HT-29 (cell line): Measurements from ENCODE around the gene GYPB. TPM values are rescaled to one million over a fixed set of nuclear protein-coding genes. Genes with fewer than 3 reads are reported as not detected.
"Not testable (repeated sequence)": the region's sequence is repeated elsewhere in the genome, so short reads cannot be mapped to it uniquely, and the experiment has no call there.

ENCODE experiments used
- DNase-seq: peaks from one replicate; pipeline ENCODE4 v3.0.0-alpha.2; 2015; ENCODE audit warnings: low spot score
- total RNA-seq: library from RNA; depleted of rRNA; stranded (reverse); fragments of >200 nt; shearing (Covaris generic); gene quantifications from 2 replicates; pipeline ENCODE4 v1.2.3, GENCODE V29; 2014

GYPB gene
- total RNA-seq, 1 experiment from 2014 or later, result not detected

DNA sequence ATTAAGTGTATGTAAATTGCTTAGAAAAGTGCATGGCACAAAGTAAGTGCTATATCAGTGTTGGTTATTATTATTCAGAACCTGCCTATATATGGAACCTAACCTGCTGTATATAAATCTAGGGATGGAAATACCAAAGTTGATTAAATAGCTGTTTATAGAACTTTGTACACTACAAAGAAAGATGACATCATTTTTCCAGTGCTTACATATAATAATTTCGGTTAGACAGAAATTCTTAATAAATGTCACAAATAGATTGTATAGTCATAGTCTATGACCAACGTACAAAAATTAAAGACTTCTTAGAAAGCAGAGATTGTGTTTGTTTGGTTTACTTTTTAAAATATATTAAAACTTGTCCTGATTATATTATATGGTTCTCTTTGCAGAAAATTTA is 4.4 kb downstream of the GYPB start:
- no peak for DNase-seq

DNA sequence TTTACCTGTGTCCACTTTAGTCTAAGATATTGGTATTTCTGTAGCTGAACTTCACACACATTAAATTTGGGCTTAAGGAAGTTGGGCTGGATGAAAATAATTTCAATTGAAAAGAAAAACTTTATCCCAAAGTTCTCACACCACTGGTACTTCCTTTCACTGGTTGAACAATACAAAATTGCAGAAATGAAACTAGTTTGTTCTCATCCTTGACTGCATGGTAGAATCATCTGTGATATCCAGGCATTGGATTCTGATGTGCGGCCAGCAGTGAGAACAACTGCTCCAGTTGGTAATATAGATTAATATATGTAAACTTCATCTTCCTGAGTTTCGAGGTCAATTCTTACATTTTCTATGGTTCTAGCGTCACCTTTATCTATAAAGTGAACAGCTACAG is 10.6 kb downstream of the GYPB start:
- DNase-seq, result not testable (repeated sequence)

DNA sequence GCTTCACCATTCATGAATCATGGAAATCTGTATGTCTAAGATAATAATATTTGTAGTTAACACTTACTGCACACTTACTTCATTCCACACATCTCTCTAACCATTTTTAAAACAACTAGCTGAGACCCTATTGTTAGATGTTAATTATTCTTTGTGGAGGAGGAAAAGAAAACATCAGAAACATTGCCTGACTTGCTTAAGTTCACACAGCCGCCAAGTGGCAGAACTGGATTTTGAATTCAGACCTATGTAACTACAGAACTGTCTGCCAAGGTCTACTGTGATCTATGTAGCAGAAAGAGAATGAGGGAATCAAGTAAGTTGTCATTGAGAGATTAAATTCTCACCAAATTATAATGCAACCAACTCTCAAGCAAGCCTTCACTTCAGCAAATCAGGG is 11.2 kb downstream of the GYPB start:
- DNase-seq, result not testable (repeated sequence)

DNA sequence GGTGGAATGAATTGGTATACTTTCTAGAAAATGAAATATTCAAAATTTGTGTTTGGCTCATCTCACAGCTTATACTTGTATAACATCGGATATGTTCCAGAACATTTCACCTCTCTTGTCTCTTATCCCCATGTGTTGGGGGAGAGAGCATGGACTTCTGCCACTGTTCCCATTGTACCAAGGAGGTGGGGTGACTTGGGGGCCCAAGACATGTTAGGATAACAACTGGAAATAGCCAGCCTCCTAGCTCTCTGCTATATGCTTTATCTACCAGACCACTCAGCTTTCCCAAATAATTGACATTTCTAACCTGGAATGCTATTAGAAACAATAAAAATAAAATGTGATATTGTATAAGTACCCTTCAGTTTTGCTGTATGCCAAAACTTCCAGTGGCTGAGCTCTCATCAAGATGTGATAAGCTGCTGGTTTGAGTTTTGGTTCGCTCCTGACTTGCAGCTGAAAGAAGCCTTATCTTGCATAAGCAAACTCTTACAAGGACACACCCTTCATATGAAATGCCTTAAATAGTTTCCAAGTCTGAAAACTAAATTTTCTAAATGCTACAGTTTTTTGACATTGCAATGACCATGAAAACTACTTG is 12.9 kb downstream of the GYPB start:
- not testable (repeated sequence) for DNase-seq

DNA sequence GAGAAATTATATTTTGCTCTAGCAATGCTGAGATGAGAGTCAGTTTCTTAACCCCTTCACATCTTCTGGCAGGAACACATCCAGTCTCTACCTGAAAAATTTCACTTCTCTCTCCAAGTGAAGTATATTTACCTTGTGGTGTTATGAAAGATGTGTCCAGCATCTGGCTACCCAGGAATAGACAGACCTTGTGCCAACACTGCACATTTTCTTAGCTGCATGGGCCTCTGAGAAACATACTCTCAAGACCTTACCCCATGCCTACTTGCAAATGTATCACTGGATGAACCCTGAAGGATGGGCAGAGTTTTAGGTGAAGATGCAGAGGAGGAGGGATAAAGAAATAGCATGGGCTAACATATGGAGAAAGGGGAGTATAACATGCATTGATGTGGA is 13.6 kb downstream of the GYPB start:
- not testable (repeated sequence) for DNase-seq

DNA sequence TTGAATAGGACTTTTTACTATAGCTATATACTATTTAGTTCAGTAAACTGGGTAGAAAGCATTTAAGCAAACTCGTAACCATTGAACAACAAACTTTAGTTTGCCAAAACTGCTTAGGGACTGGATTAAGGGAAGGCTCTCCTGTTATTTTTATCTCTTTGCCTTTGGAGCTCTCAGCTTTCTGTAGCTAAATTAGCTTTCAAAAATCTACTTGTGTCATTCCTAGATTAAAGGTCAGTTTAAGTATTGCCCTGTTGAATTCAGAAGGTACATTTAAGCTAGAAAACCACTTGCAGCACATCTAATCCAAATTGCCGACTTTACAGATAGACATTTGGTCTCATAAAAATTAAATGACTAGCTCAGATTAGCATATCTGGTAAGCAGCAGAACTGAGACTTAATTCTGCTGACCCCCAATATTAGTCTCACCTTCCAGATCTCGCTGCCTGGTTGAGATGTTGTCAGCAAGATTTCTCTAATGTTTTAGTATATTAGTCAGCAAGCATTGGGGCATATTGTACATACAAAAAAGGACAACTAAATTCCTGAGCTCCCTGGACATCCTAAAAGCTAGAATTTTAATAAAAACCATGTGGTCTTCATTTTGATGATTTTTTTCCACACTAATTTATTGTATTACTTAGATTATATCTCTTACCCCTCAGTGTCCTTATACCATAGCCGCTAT is 14.2 kb downstream of the GYPB start:
- not testable (repeated sequence) for DNase-seq

DNA sequence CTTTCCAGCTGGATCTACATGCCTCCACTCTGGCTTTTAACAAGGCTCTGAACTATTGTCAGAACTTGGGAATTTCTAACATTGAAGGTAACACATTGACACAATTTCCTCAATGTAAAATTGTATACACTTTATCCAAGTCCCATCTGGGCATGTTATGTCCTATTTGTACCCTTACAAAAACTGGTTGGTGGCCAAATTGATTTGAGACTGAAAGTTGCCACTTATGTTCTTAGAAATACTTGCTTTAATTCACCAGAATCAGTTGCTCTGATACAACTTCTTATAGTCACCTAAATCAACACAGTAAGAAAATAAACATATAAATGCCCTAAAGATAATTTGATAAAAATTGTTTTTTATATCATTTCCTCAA is 15.3 kb downstream of the GYPB start:
- DNase-seq, result not testable (repeated sequence)

DNA sequence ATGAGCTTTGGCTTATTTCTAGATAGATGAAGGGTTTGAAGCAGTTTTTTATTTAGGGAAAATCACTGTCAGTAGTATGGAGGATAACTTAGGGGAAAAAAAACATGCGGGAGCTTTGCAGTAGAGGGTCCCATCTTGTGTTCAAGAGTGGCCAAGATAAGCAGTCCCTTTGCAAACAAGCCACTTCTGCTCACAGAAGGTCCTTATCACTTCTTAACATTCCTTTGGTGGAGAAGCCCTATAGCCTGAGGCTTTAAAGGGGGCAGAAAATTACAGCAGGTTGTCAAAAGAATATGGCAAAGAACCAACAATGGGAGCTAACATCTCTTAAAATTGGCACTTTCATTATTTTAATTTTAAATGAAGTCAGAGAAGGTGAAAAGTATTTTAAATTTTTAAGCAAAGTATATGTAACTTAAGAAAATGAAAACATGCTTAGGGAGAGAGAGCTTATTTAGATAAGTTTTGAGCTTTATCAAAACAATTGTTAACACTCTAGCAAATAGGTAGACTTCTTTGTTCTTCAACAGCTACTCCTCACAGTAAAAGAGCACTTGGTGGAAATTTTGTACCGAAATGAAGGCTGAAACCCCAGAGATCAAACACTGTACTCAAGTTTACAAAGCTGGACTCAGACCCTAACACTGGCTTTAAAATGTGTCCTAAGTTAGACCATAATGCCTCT is 15.8 kb downstream of the GYPB start:
- not testable (repeated sequence) for DNase-seq

DNA sequence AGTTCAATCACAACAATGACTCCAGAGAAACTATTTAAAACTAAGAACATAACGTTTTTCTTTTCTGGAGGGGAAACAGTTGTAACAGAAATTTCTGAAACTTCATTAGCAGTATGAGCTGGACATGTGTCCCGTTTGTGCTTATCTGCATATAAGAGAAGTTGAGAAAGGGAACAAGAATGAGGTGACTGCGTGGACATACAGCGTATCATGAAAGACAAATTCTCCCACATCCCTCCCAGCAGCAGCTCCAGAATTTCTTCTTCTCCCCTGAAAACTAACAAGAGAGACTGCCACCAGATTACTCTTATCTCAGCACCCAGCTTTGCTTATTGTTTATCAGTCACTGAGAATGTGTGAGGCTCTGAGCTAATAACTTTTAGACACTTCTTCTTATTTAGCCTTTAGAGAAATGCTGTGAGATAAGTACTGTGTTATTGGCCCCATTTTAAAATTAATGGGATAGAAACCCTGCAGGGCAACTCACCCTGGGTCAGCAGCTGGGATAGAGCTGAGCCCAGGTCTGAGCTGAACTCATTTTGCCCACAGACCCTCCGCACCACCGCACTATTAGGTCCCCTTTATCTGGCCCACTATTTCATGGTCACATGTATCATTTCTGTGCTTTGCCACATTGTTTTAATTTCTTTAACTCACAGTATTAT is 18.7 kb downstream of the GYPB start:
- not testable (repeated sequence) for DNase-seq

DNA sequence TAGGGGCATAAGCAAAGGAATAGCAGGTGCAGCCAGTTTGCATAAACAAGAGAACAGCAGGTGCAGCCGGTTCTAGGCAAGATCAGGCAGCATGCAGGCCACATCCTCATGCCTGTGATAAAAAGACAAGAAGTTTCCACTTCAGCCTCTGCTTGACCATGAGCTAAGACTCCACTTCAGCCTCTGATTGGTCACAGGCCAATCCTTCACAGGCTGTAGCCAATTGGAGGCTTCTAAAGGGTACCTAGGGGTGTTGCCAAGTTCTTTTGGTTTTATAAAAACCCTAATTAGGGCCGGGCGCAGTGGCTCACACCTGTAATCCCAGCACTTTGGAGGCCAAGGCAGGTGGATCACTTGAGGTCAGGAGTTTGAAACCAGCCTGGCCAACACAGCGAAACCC is 23.0 kb downstream of the GYPB start:
- not testable (repeated sequence) for DNase-seq

DNA sequence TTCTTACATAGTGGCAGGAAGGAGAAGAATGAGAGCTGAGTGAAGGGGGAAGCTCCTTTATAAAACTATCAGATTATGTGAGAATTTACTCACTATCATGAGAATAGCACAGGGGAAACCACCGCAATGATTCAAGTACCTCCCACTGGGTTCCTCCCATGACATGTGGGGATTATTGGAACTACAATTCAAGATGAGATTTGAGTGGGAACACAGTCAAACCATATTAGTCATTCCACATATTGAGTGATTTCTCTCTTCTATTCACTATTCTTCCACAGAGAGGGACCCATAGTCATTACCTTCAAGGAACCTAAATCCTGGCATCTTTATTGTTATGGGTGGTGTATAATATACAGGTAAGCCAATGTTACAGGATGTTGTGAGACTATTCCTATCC is 27.4 kb downstream of the GYPB start:
- DNase-seq, result not testable (repeated sequence)

DNA sequence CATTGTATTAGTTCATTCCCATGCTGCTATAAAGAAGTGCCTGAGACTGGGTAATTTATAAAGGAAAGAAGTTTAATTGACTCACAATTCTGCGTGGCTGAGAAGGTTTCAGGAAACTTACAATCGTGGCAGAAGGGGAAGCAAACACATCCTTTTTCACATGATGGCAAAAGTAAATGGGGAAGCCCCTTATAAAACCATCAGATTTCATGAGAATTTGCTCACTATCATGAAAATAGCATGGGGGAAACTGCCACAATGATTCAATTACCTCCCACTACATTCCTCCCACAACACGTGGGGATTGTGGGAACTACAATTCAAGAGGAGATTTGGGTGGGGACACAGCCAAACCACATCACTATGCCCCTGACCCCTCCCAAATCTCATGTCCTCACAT is 28.5 kb downstream of the GYPB start:
- DNase-seq, result not testable (repeated sequence)

DNA sequence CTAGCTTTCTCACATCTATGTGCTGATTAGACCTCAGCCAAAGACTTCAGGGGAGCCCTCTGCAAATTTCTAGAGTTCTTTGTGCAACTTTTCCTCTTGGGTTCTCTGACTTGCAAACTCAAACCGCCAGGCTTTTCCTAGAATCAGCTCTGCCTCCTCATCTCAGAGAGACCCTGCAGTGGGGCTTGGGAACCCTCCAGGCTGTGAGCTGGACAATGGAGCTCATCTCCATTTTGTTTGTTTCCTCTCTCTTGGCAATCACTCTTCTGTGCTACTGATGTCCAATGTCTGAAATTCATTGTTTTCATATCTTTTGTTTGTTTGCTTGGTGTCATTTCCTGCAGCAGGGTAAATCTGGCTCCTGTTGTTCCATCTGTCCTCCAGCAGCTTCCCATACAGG is 33.0 kb downstream of the GYPB start:
- DNase-seq, result no peak

DNA sequence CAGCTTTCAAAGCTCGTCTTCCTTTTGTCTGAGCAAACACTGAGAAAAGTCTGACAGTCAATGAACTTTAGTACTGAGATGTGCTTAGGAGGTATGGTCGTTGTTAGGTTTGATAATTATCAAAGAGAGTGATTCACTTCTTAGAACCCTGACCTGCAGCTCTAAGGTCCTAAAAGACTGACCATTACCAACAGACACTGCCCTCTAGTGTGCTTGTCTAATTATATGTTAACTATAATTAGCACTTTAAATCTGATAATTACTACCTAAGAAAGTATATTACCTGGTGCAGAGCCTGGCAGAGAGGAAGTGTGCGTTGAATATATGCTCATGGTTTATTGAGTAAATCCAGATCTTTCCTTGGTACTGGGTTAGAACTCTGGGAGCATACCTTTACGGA is 38.4 kb downstream of the GYPB start:
- DNase-seq, result peak; percentile 9

DNA sequence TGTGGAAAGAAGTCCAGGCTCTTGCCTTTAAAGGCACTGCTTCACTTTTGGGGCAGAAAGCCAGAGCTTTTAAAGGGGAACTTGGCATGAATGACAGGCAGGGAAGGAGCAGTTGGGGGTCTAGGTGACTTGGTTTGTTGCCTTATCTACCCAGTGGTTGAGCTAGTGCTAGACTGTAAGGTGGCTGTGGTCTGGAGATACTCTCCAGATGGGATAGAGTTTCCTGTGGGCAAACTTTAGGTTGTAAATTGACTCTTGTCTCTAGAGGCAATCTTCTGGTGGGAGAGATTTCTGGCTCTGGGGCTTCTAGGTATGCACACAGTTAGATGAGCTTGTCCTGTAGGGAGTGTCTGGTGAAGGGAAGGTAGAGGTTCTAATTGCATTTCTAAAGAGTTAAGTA is 43.7 kb downstream of the GYPB start:
- not testable (repeated sequence) for DNase-seq

DNA sequence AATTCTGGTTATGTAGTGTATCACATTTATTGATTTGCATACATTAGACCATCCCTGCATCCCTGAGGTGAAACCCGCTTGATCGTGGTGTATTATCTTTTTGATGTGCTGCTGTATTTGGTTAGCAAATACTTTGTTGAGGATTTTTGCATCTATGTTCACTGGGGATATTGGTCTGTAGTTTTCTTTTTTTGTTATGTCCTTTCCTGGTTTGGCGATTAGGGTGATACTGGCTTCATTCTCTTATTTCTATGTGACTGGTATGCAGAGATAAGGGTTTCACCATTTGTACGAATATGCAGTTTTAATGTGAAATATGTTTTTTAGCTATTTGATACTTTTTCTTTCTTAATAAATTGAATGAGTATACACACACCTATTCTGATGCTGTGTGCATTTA is 45.2 kb downstream of the GYPB start:
- not testable (repeated sequence) for DNase-seq

DNA sequence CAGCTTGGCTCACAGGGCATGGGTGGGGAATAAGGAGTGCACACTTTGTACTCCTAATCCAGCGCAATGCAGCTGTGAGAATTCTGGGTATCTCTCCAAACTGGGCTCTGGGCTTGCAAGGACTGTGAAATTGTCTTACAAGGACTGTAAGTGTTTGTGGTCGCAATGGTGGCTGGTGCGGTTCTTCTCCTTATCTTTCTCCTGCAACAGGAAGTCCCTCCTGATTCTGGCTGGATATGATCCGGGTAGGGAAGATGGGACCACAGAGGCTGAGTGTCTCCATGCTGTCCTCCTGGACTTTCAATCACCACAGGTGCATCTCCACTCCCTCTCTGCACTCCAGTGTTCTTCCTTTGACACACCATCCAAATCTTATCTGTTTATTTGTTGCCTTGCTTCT is 58.1 kb downstream of the GYPB start:
- DNase-seq, result no peak

DNA sequence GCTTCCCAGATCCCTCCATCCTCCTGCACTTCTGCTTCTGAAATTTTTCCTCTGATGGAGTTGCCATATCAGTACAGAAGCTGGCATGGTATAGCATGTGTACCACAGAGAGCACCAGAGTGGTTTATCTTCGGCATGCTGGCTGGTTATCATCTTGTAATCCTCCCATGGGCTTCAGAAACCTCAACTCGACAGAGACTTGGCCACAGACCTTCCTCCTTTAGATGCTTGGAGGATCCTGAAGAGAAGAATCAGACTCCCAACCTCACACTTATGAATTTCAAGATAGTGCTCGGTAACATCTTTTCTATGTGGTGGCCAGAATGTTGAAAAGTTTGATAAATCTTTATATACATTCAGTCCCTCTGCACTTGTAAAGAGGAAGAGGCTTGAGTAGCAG is 63.9 kb downstream of the GYPB start:
- not testable (repeated sequence) for DNase-seq

DNA sequence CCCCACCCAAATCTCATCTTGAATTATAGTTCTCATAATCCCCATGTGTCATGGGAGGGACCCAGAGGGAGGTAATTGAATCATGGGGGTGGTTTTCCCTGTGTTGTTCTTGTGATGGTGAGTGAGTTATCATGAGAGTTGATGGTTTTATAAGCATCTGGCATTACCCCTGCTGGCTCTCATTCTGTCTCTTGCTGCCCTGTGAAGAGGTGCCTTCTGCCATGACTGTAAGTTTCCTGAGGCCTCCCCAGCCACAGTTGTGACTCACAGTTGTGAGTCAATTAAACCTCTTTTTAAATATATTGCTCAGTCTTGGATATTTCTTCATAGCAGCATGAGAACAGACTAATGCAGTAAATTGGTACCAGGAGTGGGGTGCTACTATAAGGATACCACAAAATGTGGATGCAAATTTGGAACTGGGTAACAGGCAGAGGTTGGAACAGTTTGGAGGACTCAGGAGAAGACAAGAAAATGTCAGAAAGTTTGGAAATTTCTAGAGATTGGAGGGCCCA is 67.7 kb downstream of the GYPB start:
- not testable (repeated sequence) for DNase-seq

DNA sequence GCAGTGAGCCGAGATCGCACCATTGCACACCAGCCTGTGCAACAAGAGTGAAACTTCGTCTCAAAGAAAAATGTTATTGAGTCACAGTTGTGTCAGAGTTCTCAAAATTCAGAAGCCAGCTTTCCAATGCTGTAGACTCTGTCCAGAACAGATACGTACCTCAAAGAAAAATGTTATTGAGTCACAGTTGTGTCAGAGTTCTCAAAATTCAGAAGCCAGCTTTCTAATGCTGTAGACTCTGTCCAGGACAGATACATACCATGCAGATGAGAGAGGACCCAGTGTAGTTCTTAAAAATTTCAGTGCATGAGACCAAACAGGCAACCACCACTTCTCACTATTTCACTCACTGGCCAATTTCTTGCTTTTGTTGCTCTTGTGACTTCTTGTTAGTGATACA is 68.2 kb downstream of the GYPB start:
- DNase-seq, result not testable (repeated sequence)

DNA sequence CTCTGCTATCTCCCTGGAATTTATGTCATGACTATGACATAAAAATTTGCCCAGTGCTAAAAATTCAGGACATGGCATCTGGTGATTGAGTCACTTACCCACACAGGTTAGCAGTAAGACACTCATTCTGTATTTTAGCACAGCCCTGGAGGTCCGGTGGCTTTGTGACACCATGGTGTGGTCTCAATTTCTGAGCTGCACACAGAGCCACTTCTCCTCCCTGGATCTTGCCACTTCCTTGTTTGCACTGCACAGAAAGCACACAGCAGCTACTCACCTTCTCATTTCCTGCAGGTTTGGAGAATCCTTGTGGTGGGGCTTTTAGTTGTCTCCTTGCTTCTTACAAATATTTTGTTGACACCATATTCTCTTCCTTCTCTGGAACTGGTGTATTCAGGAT is 69.0 kb downstream of the GYPB start:
- not testable (repeated sequence) for DNase-seq

DNA sequence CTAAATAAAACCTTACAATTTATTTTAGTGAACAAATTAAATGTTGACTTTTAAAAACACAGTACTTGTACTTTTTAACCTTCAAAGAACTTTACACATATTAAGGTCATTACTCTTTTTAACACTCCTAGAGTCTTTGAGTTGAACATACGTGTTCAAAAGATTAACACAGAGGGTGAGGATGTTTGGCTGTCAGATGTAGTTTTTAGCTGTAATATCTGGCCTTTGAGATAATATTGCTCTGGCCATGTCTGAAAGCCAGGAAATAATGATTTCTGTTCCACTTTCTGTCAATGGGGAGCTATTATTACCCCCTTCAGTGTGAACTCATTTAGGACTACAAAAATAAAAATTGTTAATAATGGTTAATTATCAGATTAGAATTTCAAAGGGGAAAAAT is 71.7 kb downstream of the GYPB start:
- not testable (repeated sequence) for DNase-seq
